ENCODE measurements around the gene OR5H2.

DNA sequence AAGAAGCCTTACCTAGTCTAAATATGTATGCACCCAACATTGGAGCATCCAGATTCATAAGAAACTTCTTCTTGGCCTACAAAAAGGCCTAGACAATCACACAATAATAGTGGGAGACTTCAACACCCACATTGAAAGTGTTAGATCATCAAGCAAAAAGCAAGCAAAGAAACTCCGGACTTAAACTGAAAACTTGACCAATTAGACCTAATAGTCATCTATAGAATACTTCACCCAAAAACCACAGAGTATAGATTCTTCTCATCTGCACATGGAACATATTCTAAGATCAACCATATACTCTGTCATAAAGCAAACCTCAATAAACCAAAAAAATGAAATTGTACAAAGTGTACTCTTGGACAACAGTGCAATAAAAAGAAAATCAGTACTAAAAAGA is 49.0 kb downstream of the OR5H2 start:
- TF ChIP-seq, protein P1, sequence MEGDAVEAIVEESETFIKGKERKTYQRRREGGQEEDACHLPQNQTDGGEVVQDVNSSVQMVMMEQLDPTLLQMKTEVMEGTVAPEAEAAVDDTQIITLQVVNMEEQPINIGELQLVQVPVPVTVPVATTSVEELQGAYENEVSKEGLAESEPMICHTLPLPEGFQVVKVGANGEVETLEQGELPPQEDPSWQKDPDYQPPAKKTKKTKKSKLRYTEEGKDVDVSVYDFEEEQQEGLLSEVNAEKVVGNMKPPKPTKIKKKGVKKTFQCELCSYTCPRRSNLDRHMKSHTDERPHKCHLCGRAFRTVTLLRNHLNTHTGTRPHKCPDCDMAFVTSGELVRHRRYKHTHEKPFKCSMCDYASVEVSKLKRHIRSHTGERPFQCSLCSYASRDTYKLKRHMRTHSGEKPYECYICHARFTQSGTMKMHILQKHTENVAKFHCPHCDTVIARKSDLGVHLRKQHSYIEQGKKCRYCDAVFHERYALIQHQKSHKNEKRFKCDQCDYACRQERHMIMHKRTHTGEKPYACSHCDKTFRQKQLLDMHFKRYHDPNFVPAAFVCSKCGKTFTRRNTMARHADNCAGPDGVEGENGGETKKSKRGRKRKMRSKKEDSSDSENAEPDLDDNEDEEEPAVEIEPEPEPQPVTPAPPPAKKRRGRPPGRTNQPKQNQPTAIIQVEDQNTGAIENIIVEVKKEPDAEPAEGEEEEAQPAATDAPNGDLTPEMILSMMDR (IDR thresholded peaks at IDR 0.05) = no peak
- TF ChIP-seq POLR2A (IDR thresholded peaks at IDR 0.05) = no peak

Data from esophagus squamous epithelium (tissue), 4 donors.